ENCODE results near the gene SLC25A45.

SLC25A45 gene

DNA sequence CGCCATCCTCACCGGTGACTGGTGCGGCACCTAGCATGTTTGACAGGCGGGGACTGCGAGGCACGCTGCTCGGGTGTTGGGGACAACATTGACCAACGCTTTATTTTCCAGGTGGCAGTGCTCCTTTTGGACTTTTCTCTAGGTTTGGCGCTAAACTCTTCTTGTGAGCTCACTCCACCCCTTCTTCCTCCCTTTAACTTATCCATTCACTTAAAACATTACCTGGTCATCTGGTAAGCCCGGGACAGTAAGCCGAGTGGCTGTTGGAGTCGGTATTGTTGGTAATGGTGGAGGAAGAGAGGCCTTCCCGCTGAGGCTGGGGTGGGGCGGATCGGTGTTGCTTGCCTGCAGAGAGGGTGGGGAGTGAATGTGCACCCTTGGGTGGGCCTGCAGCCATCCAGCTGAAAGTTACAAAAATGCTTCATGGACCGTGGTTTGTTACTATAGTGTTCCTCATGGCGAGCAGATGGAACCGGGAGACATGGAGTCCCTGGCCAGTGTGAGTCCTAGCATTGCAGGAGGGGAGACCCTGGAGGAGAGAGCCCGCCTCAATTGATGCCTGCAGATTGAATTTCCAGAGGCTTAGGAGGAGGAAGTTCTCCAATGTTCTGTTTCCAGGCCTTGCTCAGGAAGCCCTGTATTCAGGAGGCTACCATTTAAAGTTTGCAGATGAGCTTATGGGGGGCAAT lies 41.2 kb upstream of the SLC25A45 start:
- Histone ChIP-seq H3K79me2 (ENCODE audit: insufficient read depth, low read length) (peaks cover 80% of the 10 kb centered on the region), H3K4me1 (ENCODE audit: insufficient read depth, low read length, poor library complexity, severe bottlenecking) (peaks cover 72% of the 10 kb centered on the region), H3K27me3 (ENCODE audit: insufficient read depth, low read length, poor library complexity, severe bottlenecking) (no peaks in the 10 kb centered on the region), H3K9ac (ENCODE audit: low read depth, low read length, poor library complexity, severe bottlenecking) (peak overlapping the region; percentile 100), H3K9me3 (ENCODE audit: insufficient read depth, low read depth, low read length) (no peaks in the 10 kb centered on the region), H3K4me2 (ENCODE audit: low read depth, low read length, poor library complexity, severe bottlenecking) (peak overlapping the region; percentile 99), H3K36me3 (ENCODE audit: insufficient read depth, low read length) (no peaks in the 10 kb centered on the region; the same call in 1 of the 2 replicates), H3F3A (ENCODE audit: low read depth) (peaks cover 8% of the 10 kb centered on the region), H3K9me2 (replicated peaks; ENCODE audit: low read depth, low read length) (no peaks in the 10 kb centered on the region), H4K20me1 (ENCODE audit: insufficient read depth, low read length, poor library complexity, severe bottlenecking) (peaks cover 56% of the 10 kb centered on the region), H2AFZ (ENCODE audit: low read length) (no peak overlapping the region), H3K4me3 (ENCODE audit: low read length, poor library complexity, severe bottlenecking) (peak overlapping the region; percentile 94)
- TF ChIP-seq, protein P1, sequence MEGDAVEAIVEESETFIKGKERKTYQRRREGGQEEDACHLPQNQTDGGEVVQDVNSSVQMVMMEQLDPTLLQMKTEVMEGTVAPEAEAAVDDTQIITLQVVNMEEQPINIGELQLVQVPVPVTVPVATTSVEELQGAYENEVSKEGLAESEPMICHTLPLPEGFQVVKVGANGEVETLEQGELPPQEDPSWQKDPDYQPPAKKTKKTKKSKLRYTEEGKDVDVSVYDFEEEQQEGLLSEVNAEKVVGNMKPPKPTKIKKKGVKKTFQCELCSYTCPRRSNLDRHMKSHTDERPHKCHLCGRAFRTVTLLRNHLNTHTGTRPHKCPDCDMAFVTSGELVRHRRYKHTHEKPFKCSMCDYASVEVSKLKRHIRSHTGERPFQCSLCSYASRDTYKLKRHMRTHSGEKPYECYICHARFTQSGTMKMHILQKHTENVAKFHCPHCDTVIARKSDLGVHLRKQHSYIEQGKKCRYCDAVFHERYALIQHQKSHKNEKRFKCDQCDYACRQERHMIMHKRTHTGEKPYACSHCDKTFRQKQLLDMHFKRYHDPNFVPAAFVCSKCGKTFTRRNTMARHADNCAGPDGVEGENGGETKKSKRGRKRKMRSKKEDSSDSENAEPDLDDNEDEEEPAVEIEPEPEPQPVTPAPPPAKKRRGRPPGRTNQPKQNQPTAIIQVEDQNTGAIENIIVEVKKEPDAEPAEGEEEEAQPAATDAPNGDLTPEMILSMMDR (conservative IDR thresholded peaks at IDR 0.05; ENCODE audit: low read length) = no peak
- no peak for TF ChIP-seq EZH2phosphoT487 (IDR thresholded peaks at IDR 0.05; ENCODE audit: borderline replicate concordance)

GRCh38 chr11:65422633-65423515 lies 40.4 kb upstream of the SLC25A45 start, which contains the start of gene NEAT1:
Gene NEAT1 (plus strand): TSS chr11:65422798.
- no peaks in the 10 kb centered on the region for H3K27me3 ChIP-seq (ENCODE audit: insufficient read depth, low read length, poor library complexity, severe bottlenecking)
- no peaks in the 10 kb centered on the region for H3K9me3 ChIP-seq (ENCODE audit: insufficient read depth, low read depth, low read length)
- H3K4me1 ChIP-seq (ENCODE audit: insufficient read depth, low read length, poor library complexity, severe bottlenecking) = peaks cover 72% of the 10 kb centered on the region
- TF ChIP-seq, protein P1 (conservative IDR thresholded peaks at IDR 0.05; ENCODE audit: low read length) = no peak
- no peak for TF ChIP-seq EZH2phosphoT487 (IDR thresholded peaks at IDR 0.05; ENCODE audit: borderline replicate concordance)
- H3K9ac ChIP-seq (ENCODE audit: low read depth, low read length, poor library complexity, severe bottlenecking) = peak within 1 kb of the TSS; percentile 100
- H3F3A ChIP-seq (ENCODE audit: low read depth) = peaks cover 8% of the 10 kb centered on the region
- H3K79me2 ChIP-seq (ENCODE audit: insufficient read depth, low read length) = peaks cover 79% of the 10 kb centered on the region
- H3K9me2 ChIP-seq (replicated peaks; ENCODE audit: low read depth, low read length) = no peaks in the 10 kb centered on the region
- H2AFZ ChIP-seq (ENCODE audit: low read length) = peak within 1 kb of the TSS; percentile 62
- peak within 1 kb of the TSS; percentile 99 for H3K4me2 ChIP-seq (ENCODE audit: low read depth, low read length, poor library complexity, severe bottlenecking)
- H4K20me1 ChIP-seq (ENCODE audit: insufficient read depth, low read length, poor library complexity, severe bottlenecking) = peaks cover 48% of the 10 kb centered on the region
- H3K4me3 ChIP-seq (ENCODE audit: low read length, poor library complexity, severe bottlenecking) = peak within 1 kb of the TSS; percentile 94
- H3K36me3 ChIP-seq (ENCODE audit: insufficient read depth, low read length) = no peaks in the 10 kb centered on the region; the same call in 1 of the 2 replicates

- Histone ChIP-seq H3K4me1 (ENCODE audit: insufficient read depth, low read length, poor library complexity, severe bottlenecking) (peaks cover 72% of the 10 kb centered on the region), H4K20me1 (ENCODE audit: insufficient read depth, low read length, poor library complexity, severe bottlenecking) (peaks cover 40% of the 10 kb centered on the region), H3K27me3 (ENCODE audit: insufficient read depth, low read length, poor library complexity, severe bottlenecking) (no peaks in the 10 kb centered on the region), H3K4me3 (ENCODE audit: low read length, poor library complexity, severe bottlenecking) (peak overlapping the region; percentile 94), H3K9me3 (ENCODE audit: insufficient read depth, low read depth, low read length) (no peaks in the 10 kb centered on the region), H3K9ac (ENCODE audit: low read depth, low read length, poor library complexity, severe bottlenecking) (peak overlapping the region; percentile 100), H3K9me2 (replicated peaks; ENCODE audit: low read depth, low read length) (no peaks in the 10 kb centered on the region), H2AFZ (ENCODE audit: low read length) (peak overlapping the region; percentile 62), H3K79me2 (ENCODE audit: insufficient read depth, low read length) (peaks cover 79% of the 10 kb centered on the region), H3K36me3 (ENCODE audit: insufficient read depth, low read length) (no peaks in the 10 kb centered on the region; the same call in 1 of the 2 replicates), H3K4me2 (ENCODE audit: low read depth, low read length, poor library complexity, severe bottlenecking) (peak overlapping the region; percentile 99), H3F3A (ENCODE audit: low read depth) (peaks cover 8% of the 10 kb centered on the region)
- TF ChIP-seq, protein P1 (conservative IDR thresholded peaks at IDR 0.05; ENCODE audit: low read length) = no peak
- TF ChIP-seq EZH2phosphoT487 (IDR thresholded peaks at IDR 0.05; ENCODE audit: borderline replicate concordance) = no peak
Observed at GRCh38 chr11:65421794-65422632, 39.6 kb upstream of the SLC25A45 start.
